IPS DF 6.9 (cell line): ENCODE data around the gene C19orf67.

Experiments
- DNase-seq: peaks from one replicate; pipeline ENCODE4 v3.0.0-alpha.2; 2013; ENCODE audit warnings: low read depth, low spot score
- H3K27ac ChIP-seq: one replicate; pipeline ENCODE4 v1.5.1; 2013; ENCODE audit warnings: low read length, control low read depth
- H3K27me3 ChIP-seq: 2 replicates; pipeline ENCODE4 v1.6.1; 2013; ENCODE audit warnings: mild to moderate bottlenecking, low read length; ENCODE audit not compliant: control insufficient read depth, insufficient read depth
- H3K36me3 ChIP-seq: 2 replicates; pipeline ENCODE4 v1.6.1; 2013; ENCODE audit warnings: low read length; ENCODE audit not compliant: control insufficient read depth, insufficient read depth
- H3K4me1 ChIP-seq: 2 replicates; pipeline ENCODE4 v1.6.1; 2013; ENCODE audit warnings: low read length; ENCODE audit not compliant: control insufficient read depth, insufficient read depth
- H3K4me3 ChIP-seq: 2 replicates; pipeline ENCODE4 v1.5.1; 2013; ENCODE audit warnings: mild to moderate bottlenecking, low read length
- H3K9me3 ChIP-seq: 2 replicates; pipeline ENCODE4 v1.6.1; 2013; ENCODE audit warnings: low read length, inconsistent platforms; ENCODE audit not compliant: control insufficient read depth, insufficient read depth
- WGBS: extraction: QIAGEN DNeasy Blood & Tissue Kit; methylation state at CpG from one replicate; pipeline ENCODE4 v1.1.7; 2013; ENCODE audit warnings: mixed read lengths, missing lambda C conversion rate; ENCODE audit not compliant: insufficient read length, insufficient coverage; 5-methylcytosine and 5-hydroxymethylcytosine counted together

C19orf67 gene

DNA sequence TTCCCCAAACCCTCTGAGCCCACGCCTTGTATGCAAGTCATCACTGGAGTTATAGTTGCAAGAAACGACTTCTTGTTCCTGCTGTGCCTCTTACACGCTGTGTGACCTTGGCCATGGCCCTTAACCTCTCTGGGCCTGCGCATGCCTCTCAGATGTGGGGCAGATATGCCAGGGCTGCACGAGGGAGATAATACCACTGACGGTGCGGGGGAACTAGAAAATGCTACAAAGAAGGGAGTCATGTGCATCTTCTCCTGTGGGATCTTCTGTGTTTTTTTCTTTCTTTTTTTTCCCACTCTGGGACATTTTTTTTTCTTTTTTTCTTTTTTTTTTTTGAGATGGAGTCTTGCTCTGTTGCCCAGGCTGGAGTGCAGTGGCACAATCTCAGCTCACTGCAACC, 9.3 kb upstream of the C19orf67 start:
- DNase-seq: no peak
- Histone ChIP-seq H3K27ac (no peak overlapping the region), H3K4me1 (0 out of 2 replicates have a peak, but pooled peaks cover 1% of the 10 kb centered on the region), H3K27me3 (no peaks in the 10 kb centered on the region), H3K36me3 (no peaks in the 10 kb centered on the region), H3K4me3 (no peak overlapping the region), H3K9me3 (no peaks in the 10 kb centered on the region)
- no CpG with 5 or more reads among the region's 7 CpGs for WGBS

DNA sequence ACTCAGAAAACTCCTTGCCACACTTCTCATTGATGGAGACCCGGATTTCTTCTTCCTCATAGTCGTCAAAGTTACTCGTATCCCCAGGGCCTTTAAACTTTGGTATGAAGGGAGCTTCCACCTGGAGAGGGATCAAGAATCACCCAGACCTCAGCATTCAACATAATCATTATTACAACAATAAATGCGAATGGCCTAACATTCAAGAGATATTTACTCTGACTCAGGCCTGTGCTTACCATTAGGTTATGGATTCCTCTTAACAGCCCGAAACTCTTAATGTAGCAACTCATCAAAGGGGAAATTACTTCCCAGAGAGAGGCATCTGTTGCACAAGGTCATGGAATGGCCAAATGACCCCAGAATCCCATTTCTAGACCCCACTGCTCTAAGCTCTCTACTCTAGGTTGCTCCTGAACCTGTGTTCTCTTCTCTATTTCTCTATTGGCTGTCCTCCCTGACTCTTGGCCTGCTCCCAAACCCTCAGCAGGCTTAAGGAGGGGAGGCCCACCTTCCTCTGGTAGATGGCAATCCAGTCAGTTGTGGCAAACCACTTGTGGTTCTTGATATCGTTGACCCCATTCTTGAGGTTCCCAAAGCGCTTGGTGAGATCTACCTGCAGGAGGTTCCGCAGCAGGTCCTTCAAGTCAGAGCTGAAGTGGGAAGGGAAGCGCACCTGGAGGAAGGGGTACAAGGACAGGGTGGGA, 7.7 kb upstream of the C19orf67 start:
- H3K36me3 ChIP-seq: peaks cover 5% of the 10 kb centered on the region
- H3K27ac ChIP-seq: no peak overlapping the region
- no CpG with 5 or more reads among the region's 9 CpGs for WGBS
- H3K4me3 ChIP-seq: no peak overlapping the region
- DNase-seq: no peak
- no peaks in the 10 kb centered on the region for H3K27me3 ChIP-seq
- H3K9me3 ChIP-seq: no peaks in the 10 kb centered on the region
- H3K4me1 ChIP-seq: peaks cover 3% of the 10 kb centered on the region; the same call in 1 of the 2 replicates

DNA sequence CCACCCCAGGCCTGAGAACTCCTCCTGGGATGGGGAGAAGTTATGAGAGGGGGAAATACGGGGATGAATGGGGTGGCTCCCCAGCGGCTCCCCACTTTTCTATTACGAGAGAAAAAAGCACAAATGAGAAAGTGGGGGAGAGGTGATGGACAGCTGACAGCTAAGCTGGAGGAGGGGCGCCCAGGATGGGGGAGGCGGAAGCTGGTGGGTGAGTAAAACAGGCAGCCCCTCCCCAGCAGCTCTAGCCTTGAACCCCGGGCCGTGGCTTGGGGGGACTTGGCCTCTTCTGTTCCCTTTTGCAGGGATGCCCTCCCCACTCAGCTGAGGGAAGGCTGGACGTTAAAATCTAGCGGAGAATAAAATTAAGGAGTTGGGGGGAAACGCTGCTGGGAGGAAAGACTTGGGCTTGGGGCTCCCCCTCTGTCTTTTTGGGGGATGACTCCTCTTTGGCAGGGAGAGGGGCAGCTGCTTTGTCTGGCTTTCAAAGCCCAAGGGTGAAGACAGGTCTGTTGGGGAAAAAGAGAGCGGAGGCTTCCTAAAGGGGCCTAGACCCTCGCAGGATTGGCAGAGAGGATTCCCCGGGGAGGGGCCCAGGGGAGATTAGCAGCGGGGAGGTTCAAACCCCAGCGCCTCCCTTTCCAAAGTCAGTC, 6.4 kb upstream of the C19orf67 start:
- Histone ChIP-seq H3K27ac (no peak overlapping the region), H3K9me3 (no peaks in the 10 kb centered on the region), H3K27me3 (no peaks in the 10 kb centered on the region), H3K36me3 (peaks cover 8% of the 10 kb centered on the region), H3K4me1 (peaks cover 3% of the 10 kb centered on the region; the same call in 1 of the 2 replicates), H3K4me3 (peak overlapping the region; percentile 89; the same call in 1 of the 2 replicates)
- WGBS: no CpG with 5 or more reads among the region's 15 CpGs
- no peak for DNase-seq

DNA sequence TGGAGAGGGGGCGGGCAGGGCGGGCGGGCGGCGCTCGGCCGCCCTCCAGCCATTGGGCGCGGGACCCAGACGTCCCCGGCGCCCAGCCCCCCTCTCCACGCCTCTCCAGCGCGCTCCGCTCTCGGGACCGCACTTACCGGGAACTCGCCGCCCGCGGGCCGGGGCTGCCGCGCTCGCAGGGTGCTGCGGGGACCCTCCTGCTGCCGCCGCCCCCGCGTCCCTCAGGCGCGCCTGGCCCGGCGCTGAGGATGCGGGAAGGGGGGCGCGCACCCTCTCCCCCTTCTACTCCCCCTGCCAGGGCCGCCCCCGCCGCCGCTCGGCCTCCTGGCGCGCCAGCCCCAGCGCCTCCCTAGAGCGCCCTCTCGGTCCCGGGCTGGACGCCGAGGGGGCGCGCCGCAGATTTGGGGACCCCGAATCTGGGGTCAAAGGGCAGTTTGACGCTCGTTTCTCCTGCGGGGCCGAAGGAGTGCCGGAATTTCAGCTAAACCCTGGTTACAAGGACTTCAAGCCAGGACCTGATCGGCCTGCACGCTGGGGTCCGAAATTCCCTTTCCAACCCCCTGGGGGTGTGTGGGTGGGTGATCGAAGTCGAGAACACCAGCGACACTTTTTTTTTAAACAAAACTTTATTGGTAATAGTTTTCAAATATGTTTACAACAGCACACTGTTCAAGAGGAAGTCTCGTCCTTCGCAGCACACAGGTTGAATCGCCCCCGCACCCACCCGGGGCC, 5.7 kb upstream of the C19orf67 start:
- no peak for DNase-seq
- no CpG with 5 or more reads among the region's 72 CpGs for WGBS
- H3K36me3 ChIP-seq: peaks cover 8% of the 10 kb centered on the region

DNA sequence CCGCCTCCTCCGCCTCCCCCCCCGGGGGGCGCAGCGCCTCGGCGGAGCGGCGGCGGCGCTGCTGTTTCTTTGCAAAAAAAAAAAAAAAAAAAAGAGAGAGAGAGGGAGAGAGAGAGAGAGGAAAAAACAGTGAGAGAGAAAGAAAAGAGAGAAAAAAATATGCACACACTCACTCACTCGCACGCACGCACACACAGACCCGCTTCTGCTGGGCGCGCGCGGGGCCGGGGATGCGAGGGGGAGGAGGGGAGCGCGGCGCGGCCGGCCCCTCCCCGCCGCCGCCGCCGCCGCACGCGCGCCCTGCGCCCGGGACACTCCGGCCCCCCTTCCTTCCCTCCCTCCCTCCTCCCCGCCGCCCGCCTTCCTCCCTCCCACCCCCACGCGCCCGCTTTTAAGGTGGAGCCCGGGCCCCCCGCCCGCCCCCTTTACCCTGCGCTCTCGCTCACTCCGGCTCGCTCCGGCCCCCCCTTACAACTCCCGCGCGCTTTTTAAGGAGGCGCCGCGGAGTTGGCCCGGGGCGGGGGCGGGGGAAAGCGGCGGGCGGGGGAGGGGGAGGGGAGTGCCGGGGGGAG, 5.0 kb upstream of the C19orf67 start, which contains the start of gene SAMD1:
Gene SAMD1 (minus strand): TSS at position 243 of the 572 bp plus-strand sequence.
- H3K4me1 ChIP-seq: peaks cover 3% of the 10 kb centered on the region; the same call in 1 of the 2 replicates
- H3K4me3 ChIP-seq: peak within 1 kb of the TSS; percentile 93
- H3K36me3 ChIP-seq: peaks cover 8% of the 10 kb centered on the region
- H3K9me3 ChIP-seq: no peaks in the 10 kb centered on the region
- H3K27ac ChIP-seq: no peak within 1 kb of the TSS
- DNase-seq: no peak
- no CpG with 5 or more reads among the region's 65 CpGs for WGBS
- H3K27me3 ChIP-seq: no peaks in the 10 kb centered on the region

More for the DNA sequence above, 5.7 kb upstream of the C19orf67 start:
- Histone ChIP-seq H3K4me3 (peak overlapping the region; percentile 89), H3K27ac (no peak overlapping the region), H3K27me3 (no peaks in the 10 kb centered on the region), H3K4me1 (peaks cover 3% of the 10 kb centered on the region; the same call in 1 of the 2 replicates), H3K9me3 (no peaks in the 10 kb centered on the region)

DNA sequence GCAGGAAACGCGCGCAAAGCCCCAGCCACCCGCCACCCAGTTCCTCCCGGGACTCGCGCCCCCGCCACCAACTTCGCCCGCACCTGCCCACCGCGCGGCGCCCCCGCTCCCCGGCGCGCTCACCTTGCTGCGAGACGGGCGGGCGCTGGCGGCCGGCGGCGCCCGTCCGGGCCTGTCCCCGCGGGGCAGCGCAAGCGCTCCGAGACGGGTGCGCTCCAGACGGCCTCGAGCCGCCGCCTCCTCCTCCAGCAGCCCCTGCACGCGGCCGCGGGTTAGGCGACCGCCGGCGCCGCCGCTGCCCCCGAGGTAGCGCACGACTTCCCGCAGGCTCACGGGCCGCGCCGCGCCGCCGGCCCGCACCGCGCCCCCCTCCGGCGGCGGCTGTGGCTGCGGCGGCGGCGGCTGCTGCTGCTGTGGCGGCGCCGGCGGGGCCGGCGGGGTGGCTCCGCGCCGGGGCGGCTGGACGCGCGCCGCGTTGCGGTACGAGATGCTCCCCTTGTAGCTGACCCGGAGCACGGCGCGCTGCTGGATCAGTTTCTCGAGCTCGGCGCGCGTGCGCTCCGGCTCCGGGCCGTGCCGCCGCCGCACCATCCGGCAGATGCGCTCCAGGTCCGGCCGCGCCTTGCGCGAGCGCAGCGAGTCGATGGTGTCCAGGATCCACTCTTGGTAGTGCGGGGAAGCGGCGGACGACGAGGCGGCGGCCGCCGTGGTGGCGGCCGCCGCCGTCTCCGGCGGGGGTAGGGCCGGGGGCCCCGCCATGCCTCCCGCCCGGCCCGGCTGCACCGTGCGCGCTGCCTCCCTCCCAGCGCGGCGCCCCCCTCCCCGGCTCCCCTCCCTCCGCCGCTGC, 4.3 kb upstream of the C19orf67 start:
- WGBS: no CpG with 5 or more reads among the region's 142 CpGs

DNA sequence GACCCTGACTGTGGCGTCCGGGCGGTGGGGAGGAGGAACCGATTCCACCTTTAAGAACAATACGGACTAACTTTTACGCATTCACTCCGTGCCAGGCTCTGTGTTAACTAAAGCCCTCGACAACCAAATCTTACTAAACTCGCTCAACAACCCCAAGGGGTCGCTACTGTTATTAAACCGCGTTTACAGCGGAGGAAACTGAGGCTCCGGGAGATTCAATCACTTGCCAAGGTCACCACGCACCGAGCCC, 3.8 kb upstream of the C19orf67 start:
- H3K27me3 ChIP-seq: no peaks in the 10 kb centered on the region
- H3K36me3 ChIP-seq: peaks cover 8% of the 10 kb centered on the region
- peak overlapping the region; percentile 93; the same call in 1 of the 2 replicates for H3K4me3 ChIP-seq
- H3K9me3 ChIP-seq: no peaks in the 10 kb centered on the region
- no peak overlapping the region for H3K27ac ChIP-seq
- no CpG with 5 or more reads among the region's 16 CpGs for WGBS
- no peak for DNase-seq
- H3K4me1 ChIP-seq: peaks cover 3% of the 10 kb centered on the region; the same call in 1 of the 2 replicates

More for the DNA sequence above, 4.3 kb upstream of the C19orf67 start:
- Histone ChIP-seq H3K9me3 (no peaks in the 10 kb centered on the region), H3K36me3 (peaks cover 8% of the 10 kb centered on the region), H3K4me1 (peaks cover 3% of the 10 kb centered on the region; the same call in 1 of the 2 replicates), H3K4me3 (peak overlapping the region; percentile 93; the same call in 1 of the 2 replicates), H3K27me3 (no peaks in the 10 kb centered on the region), H3K27ac (no peak overlapping the region)
- DNase-seq: no peak

DNA sequence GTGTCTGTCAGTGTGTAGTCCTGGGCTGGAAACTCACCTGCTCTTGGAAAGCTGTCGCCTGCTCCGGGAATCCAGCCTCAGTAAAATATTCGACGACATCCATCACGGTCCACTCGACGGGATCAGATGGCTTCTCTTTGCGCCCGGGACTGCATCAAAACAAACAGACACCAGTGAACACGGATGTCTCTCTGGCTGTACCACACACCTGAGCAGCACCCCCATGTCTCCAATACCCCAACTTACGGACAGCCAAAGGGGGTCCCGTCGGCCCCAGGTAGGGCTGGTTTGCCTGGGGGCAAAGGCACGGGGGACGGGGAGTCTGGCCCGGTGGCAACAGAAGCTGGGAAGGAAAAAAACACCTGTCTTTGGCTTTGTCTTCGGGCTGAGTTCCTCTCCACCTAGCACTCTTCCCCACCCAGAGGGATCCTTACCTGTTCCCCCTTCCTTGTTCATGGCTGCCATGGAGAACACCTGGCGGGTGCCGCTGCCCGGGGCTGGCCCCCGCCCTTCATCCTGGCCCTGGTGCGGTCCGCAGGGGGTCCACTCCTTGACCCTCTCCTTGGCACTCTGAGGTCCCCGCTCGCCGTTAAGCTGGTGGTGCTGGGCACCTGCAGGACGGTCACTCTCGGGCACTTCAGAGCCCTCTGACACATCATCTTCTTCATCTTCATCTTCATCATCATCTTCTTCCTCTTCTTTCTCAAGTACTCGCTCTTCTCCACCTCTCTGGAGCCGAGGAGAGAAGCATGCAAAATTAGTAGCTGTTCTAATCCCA, 3.2 kb upstream of the C19orf67 start:
- Histone ChIP-seq H3K36me3 (peaks cover 8% of the 10 kb centered on the region), H3K27ac (no peak overlapping the region), H3K27me3 (no peaks in the 10 kb centered on the region), H3K4me3 (peak overlapping the region; percentile 93; the same call in 1 of the 2 replicates), H3K9me3 (no peaks in the 10 kb centered on the region), H3K4me1 (peaks cover 3% of the 10 kb centered on the region; the same call in 1 of the 2 replicates)
- no CpG with 5 or more reads among the region's 30 CpGs for WGBS
- no peak for DNase-seq

DNA sequence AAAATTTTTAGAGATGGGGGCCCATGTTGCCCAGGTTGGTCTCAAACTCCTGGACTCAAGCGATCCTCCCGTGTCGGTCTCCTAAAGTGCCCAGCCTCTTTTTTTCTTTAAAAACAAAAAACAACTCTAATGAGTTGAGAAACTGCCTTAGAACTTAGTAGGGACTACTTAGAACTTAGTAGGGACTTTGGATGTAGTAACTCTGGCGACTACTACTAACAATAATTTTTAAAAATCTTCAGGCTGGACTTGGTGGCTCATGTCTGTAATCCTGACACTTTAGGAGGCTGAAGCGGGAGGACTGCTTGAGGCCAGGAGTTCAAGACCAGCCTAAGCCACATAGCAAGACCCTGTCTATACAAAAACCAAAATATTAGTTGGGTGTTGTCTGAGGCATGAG, 515 bp upstream of the C19orf67 start:
- Histone ChIP-seq H3K27me3 (no peaks in the 10 kb centered on the region), H3K4me3 (no peak overlapping the region), H3K9me3 (no peaks in the 10 kb centered on the region), H3K27ac (no peak overlapping the region), H3K4me1 (peaks cover 4% of the 10 kb centered on the region; the same call in 1 of the 2 replicates), H3K36me3 (peaks cover 8% of the 10 kb centered on the region)
- WGBS: no CpG with 5 or more reads among the region's 5 CpGs
- no peak for DNase-seq
